ENCODE measurements around the gene FSHR. TPM values are rescaled to one million over a fixed set of nuclear protein-coding genes. Genes with fewer than 3 reads are reported as not detected.

FSHR gene
- total RNA-seq, 1 donor from 2014 or later: 0.30 TPM

DNA sequence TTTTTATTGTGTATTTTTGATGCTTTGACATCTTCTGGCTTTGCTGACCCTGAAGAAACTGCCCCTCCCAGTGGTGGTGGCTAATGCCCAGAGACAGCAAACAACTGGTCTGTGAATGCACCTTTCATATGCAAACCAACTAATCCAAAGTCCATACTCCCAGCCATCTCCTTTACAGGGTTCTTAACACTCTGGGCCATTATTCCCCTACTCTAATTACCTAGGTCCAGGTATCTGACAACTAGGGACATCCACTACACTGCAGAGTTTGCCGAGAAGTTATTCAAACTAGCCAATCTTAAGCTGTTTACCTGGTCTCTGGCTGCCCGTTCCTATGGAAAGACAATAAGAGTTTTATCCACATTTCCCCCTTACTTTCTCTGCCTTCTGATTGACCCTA lies 73.6 kb downstream of the FSHR start:
- Mint-ChIP-seq H3K4me1 (ENCODE audit: low read depth, unreplicated experiment) (no peaks in the 10 kb centered on the region), H3K27ac (ENCODE audit: unreplicated experiment) (no peak overlapping the region), H3K36me3 (ENCODE audit: low read depth, unreplicated experiment) (no peaks in the 10 kb centered on the region), H3K27me3 (ENCODE audit: low read depth, unreplicated experiment) (no peaks in the 10 kb centered on the region), H3K9me3 (ENCODE audit: unreplicated experiment) (peaks cover 4% of the 10 kb centered on the region), H3K4me3 (ENCODE audit: unreplicated experiment) (no peak overlapping the region)
- Histone ChIP-seq H3K27me3 (ENCODE audit: insufficient read depth, low read length) (no peaks in the 10 kb centered on the region), H3K4me3 (ENCODE audit: insufficient read depth, low read depth, low read length) (no peak overlapping the region), H3K4me2 (ENCODE audit: low read length) (no peak overlapping the region), H2AFZ (ENCODE audit: low read depth, low read length) (no peak overlapping the region), H3K27ac (ENCODE audit: low read depth, low read length) (no peak overlapping the region), H3K4me1 (ENCODE audit: insufficient read depth, low read length) (no peaks in the 10 kb centered on the region), H3K9me3 (ENCODE audit: insufficient read depth, low read depth, low read length) (no peaks in the 10 kb centered on the region), H3K36me3 (ENCODE audit: insufficient read depth, low read length) (no peaks in the 10 kb centered on the region), H4K20me1 (ENCODE audit: insufficient read depth, low read length) (no peaks in the 10 kb centered on the region), H3K79me2 (ENCODE audit: insufficient read depth, low read length) (no peaks in the 10 kb centered on the region), H3K9ac (ENCODE audit: low read length) (no peak overlapping the region)
- no peak for DNase-seq (ENCODE audit: low read depth)
- TF ChIP-seq, protein P1, sequence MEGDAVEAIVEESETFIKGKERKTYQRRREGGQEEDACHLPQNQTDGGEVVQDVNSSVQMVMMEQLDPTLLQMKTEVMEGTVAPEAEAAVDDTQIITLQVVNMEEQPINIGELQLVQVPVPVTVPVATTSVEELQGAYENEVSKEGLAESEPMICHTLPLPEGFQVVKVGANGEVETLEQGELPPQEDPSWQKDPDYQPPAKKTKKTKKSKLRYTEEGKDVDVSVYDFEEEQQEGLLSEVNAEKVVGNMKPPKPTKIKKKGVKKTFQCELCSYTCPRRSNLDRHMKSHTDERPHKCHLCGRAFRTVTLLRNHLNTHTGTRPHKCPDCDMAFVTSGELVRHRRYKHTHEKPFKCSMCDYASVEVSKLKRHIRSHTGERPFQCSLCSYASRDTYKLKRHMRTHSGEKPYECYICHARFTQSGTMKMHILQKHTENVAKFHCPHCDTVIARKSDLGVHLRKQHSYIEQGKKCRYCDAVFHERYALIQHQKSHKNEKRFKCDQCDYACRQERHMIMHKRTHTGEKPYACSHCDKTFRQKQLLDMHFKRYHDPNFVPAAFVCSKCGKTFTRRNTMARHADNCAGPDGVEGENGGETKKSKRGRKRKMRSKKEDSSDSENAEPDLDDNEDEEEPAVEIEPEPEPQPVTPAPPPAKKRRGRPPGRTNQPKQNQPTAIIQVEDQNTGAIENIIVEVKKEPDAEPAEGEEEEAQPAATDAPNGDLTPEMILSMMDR (IDR thresholded peaks at IDR 0.05; ENCODE audit: insufficient read depth, low read depth, low read length): no peak
- no peak for TF ChIP-seq EZH2 (IDR thresholded peaks at IDR 0.05; ENCODE audit: insufficient read depth, low read length)
- FAIRE-seq: no peak

DNA sequence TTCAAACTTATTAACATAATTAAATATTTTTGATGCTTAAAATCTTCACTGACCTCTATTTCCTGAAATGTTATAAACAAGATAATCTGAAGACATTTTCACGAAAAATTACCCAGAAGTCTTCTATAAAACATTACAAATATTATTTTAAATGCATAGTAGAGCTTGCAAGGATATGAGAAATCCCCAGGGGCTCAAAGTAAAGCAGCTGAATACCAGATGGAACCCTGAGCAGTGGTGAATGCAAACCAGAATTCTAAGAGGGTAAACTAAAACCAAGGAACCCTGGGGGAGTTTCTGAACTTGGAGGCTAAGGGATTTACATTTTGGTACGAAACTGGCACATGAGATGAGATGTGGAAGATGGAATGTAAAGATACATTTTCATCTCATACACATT lies 83.6 kb downstream of the FSHR start:
- no peaks in the 10 kb centered on the region for H3K36me3 ChIP-seq (ENCODE audit: insufficient read depth, low read length)
- no peaks in the 10 kb centered on the region for H3K79me2 ChIP-seq (ENCODE audit: insufficient read depth, low read length)

DNA sequence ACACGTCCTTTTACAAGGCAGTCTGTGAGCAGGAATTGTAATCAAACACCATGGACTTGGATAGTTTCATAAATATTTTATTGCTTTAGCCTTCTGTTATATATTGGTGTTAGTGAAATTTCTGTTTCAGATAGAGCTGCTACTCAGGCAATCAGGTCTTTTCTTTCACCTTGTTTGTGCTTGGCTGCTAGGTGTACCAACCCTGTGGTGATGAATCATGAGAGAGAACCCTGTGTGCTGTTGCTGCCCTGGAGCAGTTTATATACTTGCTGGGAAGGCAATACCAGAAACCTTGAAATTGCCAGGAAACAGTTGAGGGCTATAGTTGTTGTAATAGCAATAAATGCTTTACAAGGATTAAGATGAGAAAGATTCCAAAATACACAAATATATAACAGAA lies 84.5 kb downstream of the FSHR start:
- FAIRE-seq: no peak
- Histone ChIP-seq H3K4me2 (ENCODE audit: low read length) (no peak overlapping the region), H4K20me1 (ENCODE audit: insufficient read depth, low read length) (no peaks in the 10 kb centered on the region), H3K27me3 (ENCODE audit: insufficient read depth, low read length) (no peaks in the 10 kb centered on the region), H3K79me2 (ENCODE audit: insufficient read depth, low read length) (no peaks in the 10 kb centered on the region), H3K4me3 (ENCODE audit: insufficient read depth, low read depth, low read length) (no peak overlapping the region), H3K4me1 (ENCODE audit: insufficient read depth, low read length) (no peaks in the 10 kb centered on the region), H3K36me3 (ENCODE audit: insufficient read depth, low read length) (no peaks in the 10 kb centered on the region), H3K27ac (ENCODE audit: low read depth, low read length) (no peak overlapping the region), H3K9ac (ENCODE audit: low read length) (no peak overlapping the region), H3K9me3 (ENCODE audit: insufficient read depth, low read depth, low read length) (no peaks in the 10 kb centered on the region), H2AFZ (ENCODE audit: low read depth, low read length) (no peak overlapping the region)
- Mint-ChIP-seq H3K27me3 (ENCODE audit: low read depth, unreplicated experiment) (no peaks in the 10 kb centered on the region), H3K9me3 (ENCODE audit: unreplicated experiment) (no peaks in the 10 kb centered on the region), H3K4me3 (ENCODE audit: unreplicated experiment) (no peak overlapping the region), H3K4me1 (ENCODE audit: low read depth, unreplicated experiment) (no peaks in the 10 kb centered on the region), H3K27ac (ENCODE audit: unreplicated experiment) (no peak overlapping the region), H3K36me3 (ENCODE audit: low read depth, unreplicated experiment) (no peaks in the 10 kb centered on the region)
- DNase-seq (ENCODE audit: low read depth): no peak
- no peak for TF ChIP-seq EZH2 (IDR thresholded peaks at IDR 0.05; ENCODE audit: insufficient read depth, low read length)
- TF ChIP-seq, protein P1 (IDR thresholded peaks at IDR 0.05; ENCODE audit: insufficient read depth, low read depth, low read length): no peak

More for the DNA sequence above, 83.6 kb downstream of the FSHR start:
- Histone ChIP-seq H3K4me2 (ENCODE audit: low read length) (no peak overlapping the region), H4K20me1 (ENCODE audit: insufficient read depth, low read length) (no peaks in the 10 kb centered on the region), H2AFZ (ENCODE audit: low read depth, low read length) (no peak overlapping the region), H3K9me3 (ENCODE audit: insufficient read depth, low read depth, low read length) (no peaks in the 10 kb centered on the region), H3K9ac (ENCODE audit: low read length) (no peak overlapping the region), H3K27me3 (ENCODE audit: insufficient read depth, low read length) (no peaks in the 10 kb centered on the region), H3K27ac (ENCODE audit: low read depth, low read length) (no peak overlapping the region), H3K4me1 (ENCODE audit: insufficient read depth, low read length) (no peaks in the 10 kb centered on the region), H3K4me3 (ENCODE audit: insufficient read depth, low read depth, low read length) (no peak overlapping the region)
- Mint-ChIP-seq H3K27ac (ENCODE audit: unreplicated experiment) (no peak overlapping the region), H3K4me3 (ENCODE audit: unreplicated experiment) (no peak overlapping the region), H3K4me1 (ENCODE audit: low read depth, unreplicated experiment) (no peaks in the 10 kb centered on the region), H3K27me3 (ENCODE audit: low read depth, unreplicated experiment) (no peaks in the 10 kb centered on the region), H3K36me3 (ENCODE audit: low read depth, unreplicated experiment) (no peaks in the 10 kb centered on the region), H3K9me3 (ENCODE audit: unreplicated experiment) (no peaks in the 10 kb centered on the region)
- FAIRE-seq (no peak), DNase-seq (ENCODE audit: low read depth) (no peak)
- no peak for TF ChIP-seq EZH2 (IDR thresholded peaks at IDR 0.05; ENCODE audit: insufficient read depth, low read length)
- TF ChIP-seq, protein P1 (IDR thresholded peaks at IDR 0.05; ENCODE audit: insufficient read depth, low read depth, low read length): no peak
